HEK293T (cell line): ENCODE data around the gene NTN4.

Experiments
- CTCF ChIA-PET: fragments of 350-600 bp; formaldehyde crosslinking; extraction: SDS; loops from one replicate; lab custom pipeline; 2021; ENCODE audit warnings: antibody characterized with exemption, inconsistent platforms; lab: Yijun Ruan, JAX
- POLR2A ChIA-PET: fragments of 350-600 bp; formaldehyde crosslinking; extraction: SDS; loops from one replicate; lab custom pipeline; 2020; ENCODE audit warnings: antibody characterized with exemption, inconsistent platforms; lab: Yijun Ruan, JAX
- DNase-seq: peaks from one replicate; pipeline ENCODE4 v3.0.0; 2012; ENCODE audit warnings: mixed read lengths; ENCODE audit errors: extremely low spot score
- ARNT ChIP-seq: fragments of 450-650 bp; IDR thresholded peaks from 2 replicates; pipeline ENCODE4 v1.6.1; 2017; ENCODE audit warnings: mild to moderate bottlenecking
- BHLHE40 ChIP-seq: fragments of 450-650 bp; IDR thresholded peaks from 2 replicates; pipeline ENCODE4 v1.6.1; 2016; ENCODE audit warnings: mild to moderate bottlenecking, moderate library complexity, borderline replicate concordance
- CTBP1 ChIP-seq: fragments of 450-650 bp; IDR thresholded peaks from 2 replicates; pipeline ENCODE4 v1.6.1; 2016; ENCODE audit warnings: borderline replicate concordance
- ELF4 ChIP-seq: fragments of 450-650 bp; IDR thresholded peaks from 2 replicates; pipeline ENCODE4 v1.6.1; 2017; ENCODE audit warnings: antibody characterized with exemption
- FOXA1 ChIP-seq: fragments of 450-650 bp; IDR thresholded peaks from 2 replicates; pipeline ENCODE4 v1.6.1; 2016; ENCODE audit warnings: mild to moderate bottlenecking
- FOXK2 ChIP-seq: fragments of 450-650 bp; IDR thresholded peaks from 2 replicates; pipeline ENCODE4 v1.6.1; 2016; ENCODE audit warnings: mild to moderate bottlenecking
- FOXM1 ChIP-seq: fragments of 450-650 bp; IDR thresholded peaks from 2 replicates; pipeline ENCODE4 v1.6.1; 2017; ENCODE audit warnings: mild to moderate bottlenecking, borderline replicate concordance
- HDGF ChIP-seq: fragments of 450-650 bp; IDR thresholded peaks from 2 replicates; pipeline ENCODE4 v1.6.1; 2017; ENCODE audit warnings: antibody characterized with exemption, borderline replicate concordance
- L3MBTL2 ChIP-seq: fragments of 450-650 bp; conservative IDR thresholded peaks from 2 replicates; pipeline ENCODE4 v1.6.1; 2016; ENCODE audit warnings: mild to moderate bottlenecking
- LEF1 ChIP-seq: fragments of 450-650 bp; IDR thresholded peaks from 2 replicates; pipeline ENCODE4 v1.6.1; 2017; ENCODE audit warnings: mild to moderate bottlenecking, borderline replicate concordance
- NFRKB ChIP-seq: fragments of 450-650 bp; IDR thresholded peaks from 2 replicates; pipeline ENCODE4 v1.6.1; 2016; ENCODE audit warnings: mild to moderate bottlenecking, moderate library complexity
- PKNOX1 ChIP-seq: fragments of 450-650 bp; IDR thresholded peaks from 2 replicates; pipeline ENCODE4 v1.6.1; 2016
- SP1 ChIP-seq: fragments of 450-650 bp; IDR thresholded peaks from 2 replicates; pipeline ENCODE4 v1.6.1; 2017
- SUZ12 ChIP-seq: fragments of 450-650 bp; IDR thresholded peaks from 2 replicates; pipeline ENCODE4 v1.6.1; 2016; ENCODE audit warnings: mild to moderate bottlenecking
- TARDBP ChIP-seq: fragments of 450-650 bp; IDR thresholded peaks from 2 replicates; pipeline ENCODE4 v1.6.1; 2016
- ZNF384 ChIP-seq: fragments of 450-650 bp; IDR thresholded peaks from 2 replicates; pipeline ENCODE4 v1.6.1; 2016

NTN4 gene

GRCh38 chr12:95773320-95773719 lies 17.2 kb downstream of the NTN4 start:
- no peak for DNase-seq
- ChIA-PET POLR2A (no interaction called here), CTCF (no interaction called here)
- TF ChIP-seq ARNT, result no peak
- TF ChIP-seq CTBP1, result no peak
- no peak for TF ChIP-seq L3MBTL2
- no peak for TF ChIP-seq NFRKB

- DNase-seq, result no peak
- POLR2A ChIA-PET, result no interaction called here
- TF ChIP-seq ARNT (no peak), PKNOX1 (no peak), FOXA1 (no peak), ZNF384 (no peak), SUZ12 (no peak), BHLHE40 (no peak)
- CTCF ChIA-PET, result interaction anchor here (0.6 to 1.0 kb wide), 2 partner anchors 22 to 34 kb away, joined by 3 to 9 read pairs; no protein-coding TSS in a partner anchor
These were observed 22.9 kb downstream of the NTN4 start for GRCh38 chr12:95767703-95768102.

GRCh38 chr12:95766356-95767019 lies 24.1 kb downstream of the NTN4 start:
- DNase-seq, result no peak
- POLR2A ChIA-PET, result no interaction called here
- no peak for TF ChIP-seq FOXK2
- no peak for TF ChIP-seq ZNF384
- TF ChIP-seq FOXM1, result no peak
- TF ChIP-seq FOXA1, result no peak
- TF ChIP-seq TARDBP, result no peak
- no peak for TF ChIP-seq NFRKB
- no peak for TF ChIP-seq SUZ12
- TF ChIP-seq SP1, result no peak
- no peak for TF ChIP-seq LEF1
- TF ChIP-seq ARNT, result no peak
- no peak for TF ChIP-seq L3MBTL2
- TF ChIP-seq CTBP1, result no peak
- TF ChIP-seq ELF4, result no peak
- no peak for TF ChIP-seq PKNOX1
- no peak for TF ChIP-seq BHLHE40
- CTCF ChIA-PET, result no interaction called here

GRCh38 chr12:95764848-95765247 lies 25.7 kb downstream of the NTN4 start:
- no peak for DNase-seq
- CTCF ChIA-PET, result no interaction called here
- POLR2A ChIA-PET, result no interaction called here
- TF ChIP-seq SP1 (no peak), HDGF (no peak), PKNOX1 (no peak), SUZ12 (no peak), FOXA1 (no peak), TARDBP (no peak), NFRKB (no peak), ARNT (no peak), ZNF384 (no peak), CTBP1 (no peak), FOXM1 (no peak)

- no peak for DNase-seq
- CTCF ChIA-PET, result no interaction called here
- no peak for TF ChIP-seq LEF1
- TF ChIP-seq HDGF, result no peak
- TF ChIP-seq L3MBTL2, result no peak
- TF ChIP-seq TARDBP, result no peak
- TF ChIP-seq SP1, result no peak
- TF ChIP-seq SUZ12, result no peak
- no peak for TF ChIP-seq ZNF384
- no peak for TF ChIP-seq BHLHE40
- TF ChIP-seq CTBP1, result no peak
- no peak for TF ChIP-seq FOXA1
- no peak for TF ChIP-seq ELF4
- no peak for TF ChIP-seq FOXK2
- no peak for TF ChIP-seq NFRKB
- no peak for TF ChIP-seq ARNT
- no peak for TF ChIP-seq FOXM1
- TF ChIP-seq PKNOX1, result no peak
- POLR2A ChIA-PET, result interaction anchor here (1.3 kb wide), 1 partner anchor 26 kb away, joined by 3 read pairs; no protein-coding TSS in a partner anchor
These were observed 26.7 kb downstream of the NTN4 start for GRCh38 chr12:95763809-95764253.
